Right cardiac atrium (tissue), 5 donors: Measurements from ENCODE around the gene ASCL2. TPM values are rescaled to one million over a fixed set of nuclear protein-coding genes. Genes with fewer than 3 reads are reported as not detected.

ENCODE experiments used
- ATAC-seq, 2 donors: fragments of 200-7000 bp; cut with Tn5 transposase; one replicate each; pipeline versions ENCODE4 v1.8.0 to v1.9.1; 2020; ENCODE audit warnings: moderate library complexity in 2 of 2, mild to moderate bottlenecking in 1 of 2
- DNase-seq, 3 donors: peaks; one replicate each; pipeline ENCODE4 v3.0.0-alpha.2; 2020
- H3K27ac ChIP-seq: one replicate; pipeline ENCODE4 v1.5.1; 2013; ENCODE audit warnings: mild to moderate bottlenecking, low read length, control low read depth, moderate library complexity
- H3K27me3 ChIP-seq: one replicate; pipeline ENCODE4 v1.6.1; 2013; ENCODE audit not compliant: control insufficient read depth, insufficient read depth
- H3K4me1 ChIP-seq: one replicate; pipeline ENCODE4 v1.6.1; 2013; ENCODE audit warnings: low read length; ENCODE audit not compliant: control insufficient read depth, insufficient read depth
- H3K4me3 ChIP-seq: one replicate; pipeline ENCODE4 v1.5.1; 2013; ENCODE audit warnings: low read length, control low read depth
- H3K9me3 ChIP-seq: one replicate; pipeline ENCODE4 v1.6.1; 2013; ENCODE audit warnings: low read length; ENCODE audit not compliant: control insufficient read depth
- WGBS: extraction: QIAGEN DNeasy Blood & Tissue Kit; methylation state at CpG from one replicate; pipeline ENCODE4 v1.1.7; 2013; 5-methylcytosine and 5-hydroxymethylcytosine counted together
- intact Hi-C, 4 donors: fragments of 100-400 bp; cut with DNase I; formaldehyde crosslinking; loops; one replicate each; pipeline versions ENCODE4 v1.11.0 to v1.14.0; 2022 to 2023
- polyA plus RNA-seq: library from polyadenylated mRNA; stranded (reverse); fragments of 200-250 nt; gene quantifications from one replicate; pipeline ENCODE4 v1.2.3, GENCODE V29; 2013
- total RNA-seq, 4 donors: library from RNA; stranded (reverse); fragmentation: NEBNext Ultra II Directional; extraction: Animal tissue kit (Norgen Biotek cat#: 25700); gene quantifications; one replicate each; pipeline ENCODE4 v1.2.1, GENCODE V29; 2021
- donor health status: healthy with polysubstance abuse.
- donor health status: DM: no; HTN: yes; CAD: no.
- donor health status: DM: no; HTN: no; CAD: no.
- donor health status: DM: no; HTN: yes; CAD: no; lungs with severe emphysema.
- donor health status: DM: yes; HTN: yes; CAD: no.

The ASCL2 gene
- total and polyA plus RNA-seq, 5 donors, result 0.20 to 0.51 (median 0.29) TPM; not detected in 1

DNA sequence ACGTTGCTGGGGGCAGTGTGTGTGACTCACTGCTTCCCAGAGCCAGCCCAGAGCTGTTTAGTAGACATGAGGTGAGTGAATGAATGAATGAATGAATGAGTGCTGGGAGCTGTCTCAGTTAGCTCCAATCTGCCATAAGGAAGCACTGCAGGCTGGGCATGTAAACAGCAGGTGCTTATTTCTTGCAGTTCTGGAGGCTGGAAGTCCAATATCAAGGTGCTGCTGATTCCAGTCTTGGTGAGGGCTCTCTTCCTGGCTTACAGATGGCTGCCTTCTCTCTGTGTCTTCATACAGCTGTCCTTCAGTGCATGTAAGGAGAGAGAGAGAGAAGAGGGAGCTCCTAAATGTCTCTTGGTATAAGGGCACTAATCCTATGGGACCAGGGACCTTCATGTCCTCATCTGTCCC lies 27.2 kb upstream of the ASCL2 start:
- 50% methylated on average over 1 of the region's 1 CpG for WGBS
- intact Hi-C loops, result loop anchor here (5.0 to 10.0 kb wide), 3 partner anchors 95 to 217 kb away; no protein-coding TSS in a partner anchor
- no peaks in the 10 kb centered on the region for H3K4me1 ChIP-seq
- H3K9me3 ChIP-seq, result no peaks in the 10 kb centered on the region
- H3K27me3 ChIP-seq, result no peaks in the 10 kb centered on the region
- no peak for DNase-seq
- no peak overlapping the region for H3K27ac ChIP-seq
- no peak overlapping the region for H3K4me3 ChIP-seq
- ATAC-seq, result no peak

DNA sequence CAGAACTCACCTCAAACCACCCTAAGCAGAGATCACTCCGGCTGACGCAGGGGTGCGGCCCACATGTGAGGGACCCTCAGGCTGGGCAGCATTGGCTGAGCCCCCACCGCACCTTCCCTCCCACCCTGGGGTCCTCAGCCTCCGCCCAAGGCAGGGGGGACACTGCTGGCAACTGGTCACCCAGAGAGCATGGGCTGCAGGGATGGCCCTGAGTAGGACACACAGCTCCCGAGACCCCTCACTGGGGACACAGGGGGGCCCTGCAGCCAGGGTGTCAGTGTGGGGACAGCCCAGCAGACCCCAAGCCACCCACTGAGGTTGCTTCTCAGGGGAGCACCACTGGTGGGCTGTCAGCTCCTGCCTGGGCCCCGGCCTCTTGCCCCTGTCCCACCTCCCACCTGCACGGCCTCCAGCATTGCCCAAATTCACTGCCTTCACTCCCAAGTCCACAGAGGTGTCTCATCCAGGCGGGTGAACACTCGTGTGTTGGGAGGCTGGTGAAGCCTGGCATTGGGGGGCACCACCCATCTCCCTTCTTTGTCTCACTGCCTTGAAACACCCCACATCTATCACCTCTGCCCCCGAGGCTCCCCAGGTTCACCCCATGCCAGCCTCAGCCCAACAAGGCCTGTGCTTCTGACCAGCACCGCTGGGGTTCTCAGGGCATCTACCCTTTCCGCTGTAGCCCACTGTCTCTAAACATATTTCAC lies 26.7 kb upstream of the ASCL2 start:
- intact Hi-C loops, result loop anchor here (5.0 to 10.0 kb wide), 3 partner anchors 95 to 218 kb away; no protein-coding TSS in a partner anchor

GRCh38 chr11:2295971-2296912 lies 25.9 kb upstream of the ASCL2 start:
- intact Hi-C loops, result loop anchor here (5.0 to 10.0 kb wide), 3 partner anchors 94 to 219 kb away; no protein-coding TSS in a partner anchor
- no peak for DNase-seq

More for the DNA sequence above, 26.7 kb upstream of the ASCL2 start:
- no peaks in the 10 kb centered on the region for H3K27me3 ChIP-seq
- no peak for DNase-seq
- WGBS, result 87% methylated on average over 13 of the region's 13 CpGs
- no peak overlapping the region for H3K27ac ChIP-seq
- ATAC-seq, result no peak
- H3K4me3 ChIP-seq, result no peak overlapping the region
- H3K9me3 ChIP-seq, result no peaks in the 10 kb centered on the region
- no peaks in the 10 kb centered on the region for H3K4me1 ChIP-seq

DNA sequence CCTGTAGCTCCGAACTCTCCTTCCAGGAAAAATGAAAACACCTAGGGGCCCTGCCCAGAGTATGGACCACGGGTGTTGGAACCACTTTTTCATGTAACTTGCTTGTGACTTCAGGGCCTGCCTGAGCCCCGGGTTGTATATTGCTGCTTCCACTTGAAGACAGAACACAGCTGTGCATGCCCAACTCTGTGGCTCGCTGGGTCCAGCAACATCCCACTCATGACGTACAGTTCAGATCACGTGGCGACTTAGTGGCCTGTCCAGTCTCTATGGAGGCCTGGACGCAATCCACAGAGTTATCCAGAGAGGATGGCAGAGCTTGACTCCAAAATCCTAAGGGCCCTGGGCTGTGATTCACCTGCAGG lies 24.5 kb upstream of the ASCL2 start:
- no peak for ATAC-seq
- intact Hi-C loops, result loop anchor here (5.0 to 10.0 kb wide), 3 partner anchors 93 to 220 kb away; no protein-coding TSS in a partner anchor
- no peaks in the 10 kb centered on the region for H3K27me3 ChIP-seq
- no peak for DNase-seq
- no peaks in the 10 kb centered on the region for H3K9me3 ChIP-seq
- H3K27ac ChIP-seq, result no peak overlapping the region
- H3K4me3 ChIP-seq, result no peak overlapping the region
- H3K4me1 ChIP-seq, result no peaks in the 10 kb centered on the region
- whole genome bisulfite sequencing, result 82% methylated on average over 8 of the region's 8 CpGs

More at GRCh38 chr11:2295971-2296912, 25.9 kb upstream of the ASCL2 start:
- Histone ChIP-seq H3K9me3 (no peaks in the 10 kb centered on the region), H3K4me3 (no peak overlapping the region), H3K27me3 (no peaks in the 10 kb centered on the region), H3K27ac (no peak overlapping the region), H3K4me1 (no peaks in the 10 kb centered on the region)
- no peak for ATAC-seq
- WGBS, result 84% methylated on average over 17 of the region's 17 CpGs

DNA sequence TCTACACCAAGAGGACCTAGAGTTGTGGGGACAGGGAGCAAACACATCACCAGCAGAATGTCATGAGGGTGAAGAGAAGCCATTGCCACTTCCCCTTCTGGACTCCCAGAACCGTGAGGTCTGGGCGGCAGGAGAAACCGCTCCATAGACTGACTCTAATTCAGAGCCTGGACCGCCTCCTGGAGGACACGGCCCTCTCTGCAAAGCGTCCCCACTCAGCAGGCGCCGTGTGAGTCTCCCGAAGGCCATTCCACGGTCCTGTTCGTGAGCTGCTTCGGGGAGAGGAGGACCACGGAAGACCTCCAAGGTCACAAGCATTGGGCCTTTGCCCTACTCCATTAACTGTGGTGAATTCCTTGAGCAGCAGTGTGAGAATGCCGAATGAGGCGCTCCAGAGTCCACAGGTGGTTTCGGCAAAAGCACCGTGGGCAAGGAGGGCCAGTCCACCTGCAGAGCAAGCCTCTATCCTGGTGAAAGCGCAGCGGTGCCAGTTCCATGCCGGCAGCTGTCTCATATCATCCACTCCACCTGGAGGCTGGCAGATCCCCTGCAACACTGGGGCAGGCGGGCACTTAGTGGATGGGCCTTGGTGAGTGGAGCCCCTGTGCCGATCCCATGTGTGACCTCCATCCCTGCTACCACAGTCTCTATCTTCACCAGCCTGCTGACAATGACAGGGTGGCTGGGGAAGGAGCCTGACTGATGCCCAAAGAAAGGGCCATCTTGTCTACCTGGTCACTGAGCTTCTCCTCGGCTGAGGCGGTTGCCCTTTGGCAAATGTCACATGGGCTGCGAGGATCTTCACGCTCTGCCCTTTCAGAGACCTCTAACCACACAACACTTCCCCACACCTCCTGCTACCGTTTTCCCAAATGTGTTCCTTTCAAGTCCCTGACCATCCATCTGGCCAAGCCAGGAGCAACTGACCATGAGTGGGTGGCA lies 23.9 kb upstream of the ASCL2 start:
- intact Hi-C loops, result loop anchor here in 1 of 4 donors (10.0 kb wide), 1 partner anchor 221 kb away; no protein-coding TSS in a partner anchor
- H3K27me3 ChIP-seq, result no peaks in the 10 kb centered on the region
- DNase-seq (no peak), ATAC-seq (no peak)
- 79% methylated on average over 27 of the region's 27 CpGs for WGBS
- no peaks in the 10 kb centered on the region for H3K4me1 ChIP-seq
- no peak overlapping the region for H3K4me3 ChIP-seq
- no peak overlapping the region for H3K27ac ChIP-seq
- no peaks in the 10 kb centered on the region for H3K9me3 ChIP-seq

- Histone ChIP-seq H3K27ac (no peak overlapping the region), H3K27me3 (no peaks in the 10 kb centered on the region), H3K9me3 (no peaks in the 10 kb centered on the region), H3K4me3 (no peak overlapping the region), H3K4me1 (no peaks in the 10 kb centered on the region)
- DNase-seq (no peak), ATAC-seq (no peak)
- 87% methylated on average over 20 of the region's 20 CpGs for WGBS
- intact Hi-C loops, result loop anchor here in 1 of 4 donors (10.0 kb wide), 1 partner anchor 221 kb away; no protein-coding TSS in a partner anchor
These were observed 23.2 kb upstream of the ASCL2 start for GRCh38 chr11:2293531-2293971.

DNA sequence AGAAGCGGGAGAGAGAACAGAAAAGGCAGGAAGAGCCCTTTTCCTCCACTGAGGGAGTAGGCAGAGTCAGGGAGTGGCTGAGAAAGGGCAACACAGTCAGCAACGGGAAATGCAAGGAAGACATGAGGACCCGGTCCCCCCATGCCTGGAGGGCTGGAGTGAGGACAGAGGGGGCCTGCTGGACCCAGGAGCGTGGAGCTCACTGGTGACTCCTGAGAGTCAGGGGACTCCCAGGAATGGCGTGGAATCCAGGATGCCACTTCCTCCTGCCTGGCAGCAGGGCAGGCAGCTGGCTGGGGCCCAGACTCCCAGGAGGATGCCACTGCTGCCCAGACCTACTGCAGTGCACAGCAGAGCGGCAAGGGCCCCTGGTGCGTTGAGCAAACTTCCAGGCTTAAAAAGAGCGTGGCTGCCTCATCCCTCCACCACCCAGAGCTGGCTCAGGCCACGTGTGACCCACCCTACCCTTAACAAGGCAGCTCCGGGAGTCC lies 20.0 kb upstream of the ASCL2 start:
- Histone ChIP-seq H3K4me3 (no peak overlapping the region), H3K27me3 (no peaks in the 10 kb centered on the region), H3K9me3 (no peaks in the 10 kb centered on the region), H3K4me1 (no peaks in the 10 kb centered on the region), H3K27ac (no peak overlapping the region)
- 37% methylated on average over 10 of the region's 10 CpGs for WGBS
- peak; percentile 32 to 68 for ATAC-seq
- DNase-seq, result no peak
- intact Hi-C loops, result loop anchor here in 1 of 4 donors (10.0 kb wide), 1 partner anchor 224 kb away; no protein-coding TSS in a partner anchor

DNA sequence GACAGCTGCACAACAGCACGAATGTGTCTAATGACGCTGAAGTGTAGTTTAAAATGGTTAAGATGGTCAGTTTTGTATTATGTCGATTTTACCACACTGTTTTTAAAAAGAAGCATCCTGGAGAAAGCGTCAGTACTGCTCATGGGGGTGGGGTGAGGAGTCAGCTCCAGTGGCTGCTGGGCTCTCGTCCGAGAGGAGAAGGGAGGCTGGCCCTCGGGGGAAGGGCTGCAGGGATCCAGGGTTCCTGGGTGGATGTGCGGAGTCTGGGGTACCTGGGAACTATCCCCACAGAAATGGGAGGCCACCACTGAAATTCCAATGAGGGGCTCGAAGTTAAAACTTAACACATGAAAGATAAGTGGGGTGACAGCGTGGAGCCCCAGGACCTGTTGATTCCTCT lies 19.5 kb upstream of the ASCL2 start:
- H3K27me3 ChIP-seq, result no peaks in the 10 kb centered on the region
- H3K4me1 ChIP-seq, result no peaks in the 10 kb centered on the region
- H3K4me3 ChIP-seq, result no peak overlapping the region
- 54% methylated on average over 10 of the region's 10 CpGs for WGBS
- peak in 1 of 2 donors; percentile 67 for ATAC-seq
- no peak overlapping the region for H3K27ac ChIP-seq
- DNase-seq, result no peak
- intact Hi-C loops, result loop anchor here in 1 of 4 donors (10.0 kb wide), 1 partner anchor 225 kb away; no protein-coding TSS in a partner anchor
- H3K9me3 ChIP-seq, result no peaks in the 10 kb centered on the region

DNA sequence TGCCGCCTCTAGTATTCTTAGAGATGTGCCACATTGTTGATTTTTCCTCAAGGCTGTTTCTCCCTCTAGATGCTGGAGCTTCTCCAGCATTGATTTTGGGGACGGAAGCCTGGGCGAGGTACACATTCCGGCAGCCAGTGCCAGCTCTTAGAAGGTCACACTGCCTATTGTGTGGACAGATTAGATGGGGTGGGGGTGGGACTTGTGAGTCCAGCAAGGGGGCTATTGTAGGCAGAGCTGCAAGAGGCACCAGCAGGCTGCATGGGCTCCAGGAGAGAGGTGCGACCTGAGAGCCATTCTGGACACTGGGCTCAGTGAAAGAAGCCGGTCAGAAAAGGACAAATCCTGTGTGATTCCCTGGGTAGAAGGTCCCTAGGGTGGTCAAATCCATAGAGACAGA lies 19.0 kb upstream of the ASCL2 start:
- H3K9me3 ChIP-seq, result no peaks in the 10 kb centered on the region
- WGBS, result 49% methylated on average over 6 of the region's 6 CpGs
- H3K4me1 ChIP-seq, result no peaks in the 10 kb centered on the region
- intact Hi-C loops, result no loop called here
- no peak overlapping the region for H3K27ac ChIP-seq
- no peak for DNase-seq
- no peak overlapping the region for H3K4me3 ChIP-seq
- no peaks in the 10 kb centered on the region for H3K27me3 ChIP-seq
- peak; percentile 48 to 95 for ATAC-seq

DNA sequence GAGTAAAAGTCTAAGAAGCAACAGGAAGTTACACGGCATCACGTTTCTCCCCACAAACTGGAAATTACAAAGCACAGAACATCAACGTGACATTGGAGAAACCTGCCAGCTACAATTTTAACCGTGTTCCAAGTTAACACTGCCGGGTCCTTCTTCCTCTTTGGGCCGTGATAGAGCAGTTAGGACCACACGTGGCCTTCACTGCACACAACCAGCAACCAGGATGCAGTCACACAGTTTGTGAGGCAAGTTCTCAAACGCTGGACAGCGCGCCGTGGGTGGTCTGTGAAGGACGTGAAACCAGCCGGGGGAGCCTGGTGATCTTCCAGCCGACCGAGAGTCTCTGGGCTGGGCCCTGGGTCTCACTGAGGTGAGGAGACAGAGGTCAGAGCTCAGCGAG lies 16.7 kb upstream of the ASCL2 start:
- ATAC-seq (no peak), DNase-seq (no peak)
- H3K9me3 ChIP-seq, result no peaks in the 10 kb centered on the region
- H3K4me3 ChIP-seq, result no peak overlapping the region
- H3K4me1 ChIP-seq, result no peaks in the 10 kb centered on the region
- no peak overlapping the region for H3K27ac ChIP-seq
- intact Hi-C loops, result no loop called here
- no peaks in the 10 kb centered on the region for H3K27me3 ChIP-seq
- 37% methylated on average over 16 of the region's 16 CpGs for WGBS
